B cell (primary cell): ENCODE results near the gene DNAJC15. TPM values are rescaled to one million over a fixed set of nuclear protein-coding genes. Genes with fewer than 3 reads are reported as not detected.

Source experiments
- ATAC-seq: fragments of 200-7000 bp; cut with Tn5 transposase; one replicate; pipeline ENCODE4 v1.10.0; 2021; ENCODE audit warnings: low read depth, mild to moderate bottlenecking, moderate number of reproducible peaks, moderate library complexity
- CTCF ChIA-PET: fragments of 350-600 bp; sonication (Branson Sonifier 250); formaldehyde crosslinking; loops from one replicate; lab custom pipeline; 2021; ENCODE audit warnings: antibody characterized with exemption, inconsistent platforms; lab: Charles Lee
- POLR2A ChIA-PET: fragments of 350-600 bp; sonication (Branson Sonifier 250); formaldehyde crosslinking; loops from one replicate; lab custom pipeline; 2021; ENCODE audit warnings: antibody characterized with exemption; lab: Charles Lee
- DNase-seq: peaks from one replicate; pipeline ENCODE4 v3.0.0; 2013
- H2AFZ ChIP-seq: 2 replicates; pipeline ENCODE4 v1.6.1; 2012; ENCODE audit warnings: mild to moderate bottlenecking, low read depth, low read length; ENCODE audit not compliant: insufficient read depth, poor library complexity, severe bottlenecking
- H3K27ac ChIP-seq, 2 donors: 1 replicate in 1 of 2; 2 replicates in 1 of 2; pipeline ENCODE4 v1.5.1; 2012 to 2013; ENCODE audit warnings: low read length in 2 of 2, mild to moderate bottlenecking in 2 of 2, moderate library complexity in 1 of 2
- H3K27me3 ChIP-seq, 4 experiments: fragments of 200-600 bp in 1 of 4; sonication (generic) in 1 of 4; replicated peaks in 1 of 4; 1 replicate in 2 of 4; 2 replicates in 2 of 4; pipeline versions ENCODE4 v1.6.1 to v1.7.0; 2013 to 2016; ENCODE audit warnings: low read length in 3 of 4, mild to moderate bottlenecking in 2 of 4, mixed read lengths in 1 of 4, moderate library complexity in 1 of 4; ENCODE audit not compliant: insufficient read depth in 4 of 4, control insufficient read depth in 3 of 4; ENCODE audit errors: control extremely low read depth in 1 of 4
- H3K36me3 ChIP-seq, 2 experiments: replicated peaks in 1 of 2; 1 replicate in 1 of 2; 2 replicates in 1 of 2; pipeline versions ENCODE4 v1.6.1 to v1.7.1; 2013; ENCODE audit warnings: low read length in 1 of 2; ENCODE audit not compliant: insufficient read depth in 2 of 2, control insufficient read depth in 1 of 2; ENCODE audit errors: control extremely low read depth in 1 of 2, extremely low read depth in 1 of 2
- H3K4me1 ChIP-seq, 2 donors: fragments of 200-600 bp in 1 of 2; sonication (generic) in 1 of 2; 1 replicate in 1 of 2; 2 replicates in 1 of 2; pipeline versions ENCODE4 v1.5.1 to v1.6.1; 2013 to 2017; ENCODE audit warnings: low read length in 2 of 2; ENCODE audit not compliant: control insufficient read depth in 2 of 2, insufficient read depth in 2 of 2
- H3K4me2 ChIP-seq: replicated peaks from 2 replicates; pipeline ENCODE3; 2012; ENCODE audit warnings: mild to moderate bottlenecking, low read depth, low read length; ENCODE audit not compliant: poor library complexity, severe bottlenecking
- H3K4me3 ChIP-seq, 5 experiments: fragments of 200-600 bp in 1 of 5; sonication (generic) in 1 of 5; 1 replicate in 3 of 5; 2 replicates in 2 of 5; pipeline versions ENCODE4 v1.5.1 to v1.7.0; 2011 to 2016; ENCODE audit warnings: low read length in 4 of 5, mild to moderate bottlenecking in 4 of 5, low read depth in 2 of 5, control low read depth in 1 of 5, moderate library complexity in 1 of 5; ENCODE audit not compliant: insufficient read depth in 1 of 5; ENCODE audit errors: control extremely low read depth in 1 of 5, extremely low read depth in 1 of 5
- H3K79me2 ChIP-seq: fragments of 200-600 bp; sonication (generic); one replicate; pipeline ENCODE4 v1.6.0; 2016; ENCODE audit warnings: low read length; ENCODE audit not compliant: control insufficient read depth, insufficient read depth
- H3K9ac ChIP-seq: fragments of 200-600 bp; sonication (generic); 2 replicates; pipeline ENCODE4 v1.6.1; 2017; ENCODE audit warnings: mild to moderate bottlenecking, low read length, moderate library complexity
- H3K9me3 ChIP-seq, 3 donors: one replicate each; pipeline versions ENCODE4 v1.6.1 to v1.7.1; 2013; ENCODE audit warnings: low read length in 2 of 3; ENCODE audit not compliant: control insufficient read depth in 2 of 3, insufficient read depth in 1 of 3; ENCODE audit errors: control extremely low read depth in 1 of 3
- H4K20me1 ChIP-seq: 2 replicates; pipeline ENCODE4 v1.6.0; 2012; ENCODE audit warnings: mild to moderate bottlenecking, low read length; ENCODE audit not compliant: insufficient read depth, control insufficient read depth, poor library complexity, severe bottlenecking
- H3K27ac Mint-ChIP-seq: one replicate; pipeline ENCODE4 v1.8.0; 2021; ENCODE audit warnings: mixed read lengths
- H3K27me3 Mint-ChIP-seq: one replicate; pipeline ENCODE4 v1.8.0; 2021; ENCODE audit warnings: mixed read lengths
- H3K4me1 Mint-ChIP-seq: one replicate; pipeline ENCODE4 v1.8.0; 2021; ENCODE audit warnings: mixed read lengths
- H3K4me3 Mint-ChIP-seq: one replicate; pipeline ENCODE4 v1.8.0; 2021; ENCODE audit warnings: mixed read lengths
- H3K9me3 Mint-ChIP-seq: one replicate; pipeline ENCODE4 v1.8.0; 2022; ENCODE audit warnings: mixed read lengths; ENCODE audit not compliant: insufficient read depth
- EZH2 ChIP-seq: IDR thresholded peaks from 2 replicates; pipeline ENCODE4 v1.6.1; 2012; ENCODE audit warnings: borderline replicate concordance, low read depth, mild to moderate bottlenecking, moderate library complexity, low read length; ENCODE audit not compliant: insufficient read depth, poor library complexity, severe bottlenecking
- WGBS: methylation state at CpG from one replicate; pipeline ENCODE4 v1.1.5; 2013; ENCODE audit warnings: missing lambda C conversion rate; ENCODE audit not compliant: insufficient coverage; 5-methylcytosine and 5-hydroxymethylcytosine counted together
- intact Hi-C: fragments of 100-400 bp; cut with micrococcal nuclease; formaldehyde crosslinking; loops from one replicate; pipeline ENCODE4 v1.10.0; 2022
- polyA plus RNA-seq: library from polyadenylated mRNA; depleted of rRNA; stranded (reverse); fragments of >200 nt; gene quantifications from 2 replicates; pipeline ENCODE4 v1.2.3, GENCODE V29; 2012
- total RNA-seq, 2 donors: library from RNA; stranded (reverse); fragments of 120-200 nt in 1 of 2; gene quantifications; 1 replicate in 1 of 2; 2 replicates in 1 of 2; pipeline versions ENCODE4 v1.2.3 to v1.2.4, GENCODE V29; 2013 to 2022
- TF ChIP-seq, protein P1 (sequence below): fragments of 200-600 bp; IDR thresholded peaks from one replicate; pipeline ENCODE4 v1.8.0; 2022; ENCODE audit warnings: antibody characterized with exemption, mild to moderate bottlenecking

DNAJC15 gene
- total and polyA plus RNA-seq, 2 donors (not counting 1 experiment from before 2014, with no cell fraction given), result 11.5 to 15.2 TPM

DNA sequence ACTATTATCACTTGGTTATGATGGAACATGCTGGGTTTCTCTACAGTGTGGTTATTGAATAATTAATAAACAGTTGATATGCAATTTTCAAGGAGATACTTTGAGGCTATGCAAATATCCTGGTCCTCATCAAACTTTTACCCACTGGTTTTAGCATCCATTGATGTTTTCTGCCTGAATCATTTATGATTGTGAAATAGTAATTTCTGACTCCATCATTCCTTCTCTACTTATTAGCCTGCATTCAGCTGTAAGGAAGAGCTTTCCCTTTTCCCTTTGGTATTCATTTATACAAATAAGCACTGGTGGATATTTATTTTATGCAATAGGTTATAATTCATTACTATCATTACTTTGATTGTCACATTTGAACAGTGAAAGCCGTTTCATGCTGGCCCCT is 13.9 kb upstream of the DNAJC15 start:
- Histone ChIP-seq H3K4me3 (no peak overlapping the region), H3K27me3 (no peaks in the 10 kb centered on the region), H3K4me2 (no peak overlapping the region), H3K79me2 (no peaks in the 10 kb centered on the region), H3K9ac (no peak overlapping the region), H4K20me1 (no peaks in the 10 kb centered on the region), H3K9me3 (no peaks in the 10 kb centered on the region), H3K27ac (no peak overlapping the region), H3K36me3 (no peaks in the 10 kb centered on the region), H2AFZ (no peak overlapping the region), H3K4me1 (no peaks in the 10 kb centered on the region)
- H3K4me3 Mint-ChIP-seq, result no peak overlapping the region
- no peak for DNase-seq
- H3K27ac Mint-ChIP-seq, result no peak overlapping the region
- POLR2A ChIA-PET, result no interaction called here
- H3K27me3 Mint-ChIP-seq, result no peaks in the 10 kb centered on the region
- H3K9me3 Mint-ChIP-seq, result no peaks in the 10 kb centered on the region
- H3K4me1 Mint-ChIP-seq, result no peaks in the 10 kb centered on the region
- no peak for ATAC-seq
- intact Hi-C loops, result no loop called here
- CTCF ChIA-PET, result no interaction called here
- TF ChIP-seq, protein P1, sequence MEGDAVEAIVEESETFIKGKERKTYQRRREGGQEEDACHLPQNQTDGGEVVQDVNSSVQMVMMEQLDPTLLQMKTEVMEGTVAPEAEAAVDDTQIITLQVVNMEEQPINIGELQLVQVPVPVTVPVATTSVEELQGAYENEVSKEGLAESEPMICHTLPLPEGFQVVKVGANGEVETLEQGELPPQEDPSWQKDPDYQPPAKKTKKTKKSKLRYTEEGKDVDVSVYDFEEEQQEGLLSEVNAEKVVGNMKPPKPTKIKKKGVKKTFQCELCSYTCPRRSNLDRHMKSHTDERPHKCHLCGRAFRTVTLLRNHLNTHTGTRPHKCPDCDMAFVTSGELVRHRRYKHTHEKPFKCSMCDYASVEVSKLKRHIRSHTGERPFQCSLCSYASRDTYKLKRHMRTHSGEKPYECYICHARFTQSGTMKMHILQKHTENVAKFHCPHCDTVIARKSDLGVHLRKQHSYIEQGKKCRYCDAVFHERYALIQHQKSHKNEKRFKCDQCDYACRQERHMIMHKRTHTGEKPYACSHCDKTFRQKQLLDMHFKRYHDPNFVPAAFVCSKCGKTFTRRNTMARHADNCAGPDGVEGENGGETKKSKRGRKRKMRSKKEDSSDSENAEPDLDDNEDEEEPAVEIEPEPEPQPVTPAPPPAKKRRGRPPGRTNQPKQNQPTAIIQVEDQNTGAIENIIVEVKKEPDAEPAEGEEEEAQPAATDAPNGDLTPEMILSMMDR, result no peak
- TF ChIP-seq EZH2, result no peak
- WGBS, result no CpG with 5 or more reads among the region's 1 CpG

DNA sequence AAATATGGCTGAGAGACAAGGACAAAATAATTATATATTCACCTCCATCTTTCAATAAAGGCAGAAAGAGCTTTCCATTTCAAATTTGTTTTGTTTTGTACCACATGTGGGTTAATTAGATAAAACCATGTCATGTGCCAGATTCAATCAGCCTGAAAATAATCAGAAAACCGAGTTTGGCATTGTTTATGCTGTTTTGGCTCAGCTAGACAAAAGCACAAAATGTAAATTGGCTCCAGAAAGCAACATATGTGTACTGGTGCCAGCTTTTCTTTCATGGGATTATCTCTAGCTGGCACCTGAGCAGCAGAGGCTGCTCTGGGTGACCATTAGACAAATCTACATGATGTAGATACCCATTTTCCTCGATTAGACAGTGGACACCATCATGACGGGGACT is 9.2 kb upstream of the DNAJC15 start:
- H3K27me3 ChIP-seq, result no peaks in the 10 kb centered on the region
- H3K36me3 ChIP-seq, result no peaks in the 10 kb centered on the region
- no peaks in the 10 kb centered on the region for H4K20me1 ChIP-seq

More for the DNA sequence above, 9.2 kb upstream of the DNAJC15 start:
- ChIA-PET POLR2A (no interaction called here), CTCF (interaction anchor here (1.2 to 1.6 kb wide), 2 partner anchors 9 to 71 kb away, joined by 4 to 6 read pairs; partner anchors contain the start of gene DNAJC15)
- Histone ChIP-seq H3K79me2 (no peaks in the 10 kb centered on the region), H3K4me3 (no peak overlapping the region), H3K27ac (no peak overlapping the region), H3K9me3 (no peaks in the 10 kb centered on the region), H3K4me1 (no peaks in the 10 kb centered on the region), H3K4me2 (no peak overlapping the region), H2AFZ (no peak overlapping the region), H3K9ac (no peak overlapping the region)
- intact Hi-C loops, result no loop called here
- H3K27me3 Mint-ChIP-seq, result no peaks in the 10 kb centered on the region
- no peaks in the 10 kb centered on the region for H3K4me1 Mint-ChIP-seq
- no peak overlapping the region for H3K27ac Mint-ChIP-seq
- H3K4me3 Mint-ChIP-seq, result no peak overlapping the region
- no peak for TF ChIP-seq EZH2
- TF ChIP-seq, protein P1, result no peak
- DNase-seq, result no peak
- ATAC-seq, result no peak
- WGBS, result 93% methylated on average over 2 of the region's 3 CpGs
- no peaks in the 10 kb centered on the region for H3K9me3 Mint-ChIP-seq
